Hippocampal formation (tissue), 2 donors: ENCODE results near the gene SIM2.

Experiments
- DNase-seq, 2 donors: peaks; one replicate each; lab custom pipeline; 2025; lab: John Stamatoyannopoulos, UW

Gene SIM2

DNA sequence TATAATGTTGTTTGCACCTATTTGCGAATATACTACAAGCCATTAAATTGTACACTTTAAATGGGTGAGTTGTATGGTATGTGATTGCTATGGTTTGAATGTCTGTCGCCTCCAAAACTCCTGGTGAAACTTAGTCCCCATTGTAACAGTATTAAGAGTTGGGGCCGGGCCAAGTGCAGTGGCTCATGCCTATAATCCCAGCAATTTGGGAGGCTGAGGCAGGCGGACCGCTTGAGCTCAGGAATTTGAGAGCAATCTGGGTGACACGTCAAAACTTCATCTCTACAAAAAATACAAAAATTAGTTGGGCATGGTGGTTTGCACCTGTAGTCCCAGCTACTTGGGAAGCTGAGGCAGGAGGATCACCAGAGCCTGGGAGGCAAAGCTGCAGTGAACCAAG, 12.0 kb upstream of the SIM2 start:
- DNase-seq: no peak

DNA sequence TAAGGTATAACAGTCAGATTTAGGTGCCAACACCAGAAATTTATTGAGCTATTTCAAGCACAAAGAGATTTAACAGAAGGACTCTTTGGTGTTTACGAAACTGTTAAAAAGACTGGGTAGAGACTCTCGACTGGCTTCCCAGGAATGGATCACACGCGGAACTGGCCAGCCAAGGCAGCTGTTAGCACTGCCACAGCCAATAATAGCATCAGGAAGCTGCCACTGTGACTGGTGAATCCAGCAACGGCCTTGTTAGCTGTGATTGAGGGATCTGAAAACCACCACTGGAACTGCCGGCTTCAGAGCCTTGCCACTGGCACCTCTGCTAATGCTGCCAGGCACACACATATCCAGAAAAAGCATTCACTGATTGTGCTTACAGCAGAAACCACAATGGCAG, 10.6 kb upstream of the SIM2 start:
- no peak for DNase-seq

DNA sequence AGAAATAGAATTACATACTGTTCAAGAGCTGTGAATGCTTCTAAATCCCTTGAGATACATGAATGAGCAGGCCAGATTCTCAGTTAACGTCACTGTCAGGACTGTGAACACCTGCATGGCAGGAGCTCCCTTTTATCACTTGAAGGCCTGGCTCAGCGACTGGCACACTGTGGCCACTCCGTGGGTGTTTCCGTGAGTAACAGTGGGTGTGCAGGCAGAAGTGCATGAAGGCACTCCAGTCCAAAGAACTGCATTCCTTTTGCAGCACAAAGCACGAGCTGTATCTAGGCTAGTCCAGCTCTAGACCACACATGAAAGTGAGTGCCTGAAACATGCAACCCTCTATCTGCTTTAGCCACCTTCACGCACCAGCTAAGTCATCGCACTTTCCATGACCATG, 9.6 kb upstream of the SIM2 start:
- DNase-seq: no peak

DNA sequence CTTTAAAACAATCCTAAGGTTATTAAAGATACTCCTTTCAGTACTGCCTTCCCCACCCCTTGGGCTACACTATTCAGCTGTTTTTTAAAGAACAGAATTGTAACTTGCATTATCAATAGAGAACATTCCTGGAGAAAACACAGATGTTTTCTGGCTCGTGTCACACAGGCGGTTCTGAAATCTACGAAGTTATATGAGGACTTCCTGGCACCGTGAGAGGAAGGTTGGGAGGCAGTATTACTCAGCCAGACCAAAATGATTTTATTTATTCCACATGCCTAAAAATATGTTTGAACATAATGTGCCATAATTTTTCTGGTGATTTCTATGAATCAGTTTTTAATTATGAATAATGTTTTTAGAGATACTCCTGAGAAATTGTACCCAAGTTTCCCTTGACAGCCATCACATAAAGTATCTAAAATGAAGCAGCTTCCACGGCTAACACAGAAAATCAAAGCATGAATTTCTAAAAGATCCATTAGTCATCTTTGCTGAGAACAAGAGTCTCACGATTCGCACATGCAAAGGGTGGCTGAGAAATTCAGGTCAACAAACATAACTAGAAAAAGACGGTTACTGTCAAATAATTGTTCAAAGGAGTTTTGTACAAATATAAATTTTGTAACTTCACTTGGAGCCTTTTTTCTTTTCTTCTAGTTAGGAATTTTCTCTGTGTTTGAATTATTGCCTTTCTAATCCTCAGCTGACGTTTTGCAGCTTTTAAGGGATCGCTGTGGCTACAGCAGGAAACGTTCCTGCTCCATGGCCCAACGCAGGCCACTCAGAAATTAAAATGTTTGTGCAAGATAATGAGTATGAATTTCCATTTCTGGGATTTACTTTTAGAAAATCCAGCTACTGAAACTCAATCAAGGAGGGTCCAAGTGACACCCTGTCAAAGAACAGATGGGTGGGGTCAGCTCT, 8.0 kb upstream of the SIM2 start:
- no peak for DNase-seq

DNA sequence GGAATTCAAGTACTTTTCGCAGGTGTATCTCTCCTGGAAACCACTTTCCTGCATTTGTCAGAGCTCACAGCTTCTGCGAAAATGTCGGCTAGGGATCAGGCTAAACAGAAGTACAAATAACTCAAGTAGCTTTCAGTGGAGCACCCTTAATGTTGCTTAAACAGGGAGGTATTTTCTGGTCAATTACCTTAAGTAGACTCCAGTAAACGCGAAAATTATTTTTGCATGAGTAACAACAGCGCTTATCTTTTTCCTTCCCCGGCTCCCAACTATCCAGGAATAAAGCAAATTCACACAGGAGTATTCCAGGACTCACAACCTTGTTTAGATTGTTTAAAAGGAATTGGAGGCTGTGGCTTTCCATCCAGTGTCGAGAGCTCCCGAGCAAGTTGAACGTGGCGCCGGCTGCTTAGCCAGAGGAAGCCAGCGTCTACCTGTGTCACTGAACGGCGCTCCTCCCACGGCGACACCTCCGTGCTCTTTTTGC, 7.3 kb upstream of the SIM2 start:
- no peak for DNase-seq

DNA sequence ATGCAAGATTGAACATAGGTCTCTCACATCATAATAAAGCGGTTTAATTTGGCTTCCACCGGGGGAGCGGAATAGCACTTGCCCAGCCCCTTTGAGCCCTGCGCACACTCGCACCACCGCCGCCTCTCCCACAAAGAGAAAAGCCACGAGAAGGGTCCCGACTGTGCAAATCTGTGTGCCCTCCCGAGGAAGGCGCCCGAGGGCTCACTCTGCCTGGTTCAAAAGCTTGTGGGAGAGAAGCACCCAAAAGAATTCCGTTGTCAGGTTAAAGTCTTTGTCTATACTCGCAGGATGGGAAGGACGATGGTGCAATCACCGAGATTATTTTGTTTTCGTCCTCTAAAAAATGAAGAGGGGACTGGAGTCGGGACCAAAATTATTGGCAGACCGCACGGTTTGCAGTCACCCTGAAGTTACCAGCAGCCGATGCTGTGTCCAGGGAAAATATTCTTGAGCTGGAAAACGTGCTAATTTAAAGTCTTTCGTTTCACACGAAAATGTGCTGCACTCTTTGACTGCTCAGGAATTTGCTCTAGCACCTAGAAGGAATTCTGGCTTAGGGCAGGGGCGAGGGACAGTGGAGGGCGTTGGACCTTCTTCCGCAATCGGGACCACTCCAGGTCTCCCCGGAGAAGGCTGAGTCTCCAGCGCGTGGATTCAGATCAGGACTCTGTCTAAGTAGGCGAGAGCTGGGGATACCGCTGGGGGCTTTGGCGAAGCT, 6.6 kb upstream of the SIM2 start:
- DNase-seq: no peak

DNA sequence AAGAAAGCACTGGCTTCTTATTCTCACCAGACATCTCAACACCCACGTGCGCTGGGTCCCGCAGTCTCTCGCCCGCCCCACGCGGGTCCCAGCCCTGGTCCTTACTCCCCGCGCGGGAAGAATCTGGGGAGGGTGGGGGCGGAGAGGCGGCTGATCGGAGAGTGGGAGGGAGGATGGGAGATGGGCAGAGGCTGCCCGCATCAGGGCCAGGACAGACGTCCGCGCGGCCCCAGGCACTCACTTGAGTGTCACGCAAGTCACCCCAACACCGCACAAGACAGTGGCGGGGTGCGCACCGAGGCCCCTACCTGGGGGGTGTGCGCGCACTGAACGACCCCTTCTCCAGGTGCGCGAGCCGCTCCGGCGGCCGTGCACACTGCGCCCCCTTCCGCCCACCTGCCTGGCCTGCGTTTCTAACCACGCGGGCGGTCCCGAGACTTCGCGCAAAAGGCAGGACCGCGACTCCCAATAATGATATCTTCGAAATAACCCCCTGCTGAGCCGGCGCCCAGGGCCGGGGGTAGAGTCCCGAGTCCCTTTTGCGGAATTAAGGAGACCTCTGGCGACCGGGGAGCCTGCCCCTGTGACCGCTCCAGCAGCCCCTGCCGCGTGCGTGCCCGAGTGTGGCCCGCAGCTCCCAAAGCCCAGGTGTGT, 6.0 kb upstream of the SIM2 start:
- no peak for DNase-seq

DNA sequence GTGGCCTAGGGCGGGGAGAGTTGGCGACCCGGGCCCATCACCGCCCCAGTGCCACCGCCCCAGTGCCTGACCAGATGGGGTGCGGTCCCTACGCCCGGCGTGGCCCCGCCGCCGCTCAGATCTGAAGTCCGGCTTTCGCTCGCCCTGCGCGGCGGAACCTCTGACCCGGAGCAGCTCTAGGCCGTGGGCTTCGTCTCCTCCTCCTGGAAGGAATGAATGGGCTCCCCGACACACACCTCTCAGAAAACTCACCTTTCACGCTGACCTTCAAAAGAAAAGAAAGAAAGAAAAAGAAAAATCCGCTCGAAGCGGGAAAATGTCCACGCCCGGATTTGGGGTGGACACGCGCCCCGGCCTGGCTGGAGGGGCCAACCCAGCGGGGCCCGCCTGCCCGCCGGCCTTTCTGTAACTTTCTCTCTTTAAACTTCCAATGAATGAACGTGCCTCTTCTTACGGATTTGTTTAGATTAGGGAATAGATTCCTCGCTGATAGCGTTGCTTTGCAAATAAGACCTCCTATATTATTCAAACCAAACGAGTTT, 5.4 kb upstream of the SIM2 start:
- DNase-seq: no peak

DNA sequence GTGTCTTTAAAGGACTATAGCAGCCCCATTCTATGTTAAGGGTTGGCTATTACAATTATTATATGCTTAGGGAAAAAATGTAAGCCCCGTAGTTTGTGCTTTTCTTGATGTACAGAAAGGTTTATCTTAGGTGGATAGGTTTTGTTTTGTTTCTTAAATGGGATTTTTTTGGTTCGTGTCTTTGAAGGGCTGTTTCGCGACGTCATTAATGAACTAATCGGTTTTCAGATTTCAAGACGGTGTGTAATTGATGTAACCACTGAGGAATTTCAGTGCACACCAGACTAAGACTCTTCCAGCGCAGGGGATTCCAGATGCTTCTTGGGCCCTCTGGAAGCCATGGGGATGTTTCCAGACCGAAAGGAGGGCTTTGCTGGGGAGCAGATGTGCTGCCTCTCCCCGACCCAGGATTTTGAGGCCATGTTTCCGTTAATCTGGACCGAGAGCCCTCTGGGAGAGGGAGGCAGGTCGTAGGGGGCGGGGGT, 4.8 kb upstream of the SIM2 start:
- DNase-seq: no peak

DNA sequence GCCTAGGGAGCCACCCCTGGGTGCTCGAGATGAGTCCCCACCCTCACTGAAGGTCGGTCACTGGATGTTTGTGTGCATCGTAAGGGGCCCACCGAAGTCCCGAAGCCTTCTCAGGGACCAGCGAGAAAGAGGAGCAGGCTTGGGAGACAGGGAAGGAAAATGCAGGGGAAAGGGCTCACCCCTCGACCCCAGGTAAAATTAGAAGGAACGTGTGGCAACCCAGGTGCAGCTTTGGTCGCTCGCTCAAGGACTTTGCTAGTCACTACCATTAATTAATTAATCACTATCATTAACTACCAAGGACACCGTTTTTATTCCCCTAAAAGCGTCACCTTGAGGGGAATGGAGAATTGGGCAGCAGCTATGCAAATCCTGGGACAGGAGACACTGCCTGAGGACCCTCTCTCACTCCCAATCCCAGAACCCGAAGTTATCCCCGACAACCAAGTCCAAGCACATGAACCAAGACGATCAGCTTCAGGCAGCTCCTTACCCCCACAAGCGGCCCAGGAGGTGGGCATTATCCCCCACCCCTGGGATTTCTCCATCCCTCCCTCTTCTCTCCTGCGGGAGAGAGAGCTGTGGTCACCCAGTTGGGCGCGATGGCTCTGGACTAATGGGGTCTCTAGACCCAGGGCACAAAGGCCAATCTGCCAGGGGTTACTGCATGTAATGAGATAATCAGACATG, 4.2 kb upstream of the SIM2 start:
- DNase-seq: no peak

DNA sequence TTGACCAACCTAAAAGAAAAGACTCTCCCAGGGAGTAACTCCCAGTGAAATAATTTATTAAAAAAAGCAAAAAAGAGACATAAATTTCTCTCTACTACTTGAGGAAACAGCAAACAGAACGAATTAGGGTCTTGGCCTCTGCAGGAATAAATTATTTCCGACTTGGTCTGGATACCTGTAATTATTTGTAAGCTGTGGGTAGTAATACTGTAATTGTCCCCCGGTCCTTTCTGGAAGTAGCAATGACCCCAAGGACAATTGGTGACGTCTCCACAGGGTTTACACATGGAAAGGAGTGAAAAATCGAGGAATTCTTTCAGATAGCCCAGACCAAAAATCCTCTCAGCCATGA, 3.7 kb upstream of the SIM2 start:
- DNase-seq: no peak

DNA sequence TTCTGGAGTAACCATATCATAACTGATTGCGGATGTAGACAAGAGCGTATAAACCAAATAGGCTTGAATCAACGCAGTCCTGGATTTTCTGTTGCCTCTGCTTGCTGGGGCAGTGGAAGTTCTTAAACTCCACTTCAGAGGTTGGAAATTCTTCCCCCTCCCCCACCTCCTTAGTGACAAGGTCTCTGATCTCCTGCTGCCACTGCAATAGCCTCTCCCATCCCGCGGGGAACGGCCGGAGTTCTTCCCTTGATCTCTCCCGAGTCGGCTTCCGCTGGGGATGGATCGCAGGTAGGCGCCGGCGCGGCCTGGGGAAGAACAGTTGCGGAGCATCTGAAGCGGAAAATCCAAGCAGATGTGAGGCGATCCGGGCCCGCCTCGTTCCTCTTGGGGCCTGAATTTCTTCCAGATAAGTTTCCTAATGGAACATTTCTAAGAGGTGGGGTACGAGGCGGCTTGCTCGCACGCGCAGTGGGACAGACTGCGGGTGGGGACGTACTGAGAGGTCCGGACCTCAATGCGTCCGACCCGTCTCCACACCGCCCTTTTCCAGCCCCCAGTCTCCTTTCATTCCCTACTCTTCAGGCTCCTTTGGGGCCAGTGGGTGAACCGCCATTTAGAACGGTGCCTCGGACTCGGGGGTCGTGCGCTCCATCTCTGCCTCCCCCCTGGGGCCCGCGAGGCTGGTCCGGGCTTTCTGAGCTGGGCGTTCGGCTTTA, 3.1 kb upstream of the SIM2 start:
- no peak for DNase-seq

DNA sequence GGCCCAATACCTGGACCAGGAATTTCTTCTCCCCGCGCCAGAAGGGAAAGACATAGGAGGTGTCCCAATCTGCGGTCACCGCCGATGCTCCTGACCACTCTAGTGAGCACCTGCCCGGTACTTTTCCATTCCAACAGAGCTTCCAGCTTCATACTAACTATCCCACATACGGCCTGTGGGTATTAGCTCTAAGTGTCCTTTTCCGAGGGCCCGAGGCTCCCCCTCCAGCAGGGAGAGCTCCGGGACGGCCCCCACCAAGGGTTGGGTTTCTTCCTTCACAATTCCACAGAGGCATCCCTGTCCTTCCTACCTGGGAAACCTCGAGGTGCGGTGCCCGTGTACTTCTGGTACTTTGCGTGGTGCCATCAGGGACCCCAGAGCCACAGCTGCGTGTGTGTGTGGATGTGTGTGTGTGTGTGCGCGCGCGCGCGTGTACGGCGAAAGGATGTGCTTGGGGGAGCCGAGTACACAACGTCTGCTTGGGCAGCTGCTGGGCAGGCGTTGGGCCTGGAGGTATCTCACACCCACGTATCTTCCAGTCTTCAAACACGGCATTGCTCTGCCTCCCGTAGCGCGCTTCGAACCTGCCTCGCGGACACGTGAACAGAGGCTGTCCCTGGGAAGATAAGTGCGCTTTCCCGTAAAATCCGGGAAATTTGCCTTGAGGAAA, 2.4 kb upstream of the SIM2 start:
- DNase-seq: no peak

DNA sequence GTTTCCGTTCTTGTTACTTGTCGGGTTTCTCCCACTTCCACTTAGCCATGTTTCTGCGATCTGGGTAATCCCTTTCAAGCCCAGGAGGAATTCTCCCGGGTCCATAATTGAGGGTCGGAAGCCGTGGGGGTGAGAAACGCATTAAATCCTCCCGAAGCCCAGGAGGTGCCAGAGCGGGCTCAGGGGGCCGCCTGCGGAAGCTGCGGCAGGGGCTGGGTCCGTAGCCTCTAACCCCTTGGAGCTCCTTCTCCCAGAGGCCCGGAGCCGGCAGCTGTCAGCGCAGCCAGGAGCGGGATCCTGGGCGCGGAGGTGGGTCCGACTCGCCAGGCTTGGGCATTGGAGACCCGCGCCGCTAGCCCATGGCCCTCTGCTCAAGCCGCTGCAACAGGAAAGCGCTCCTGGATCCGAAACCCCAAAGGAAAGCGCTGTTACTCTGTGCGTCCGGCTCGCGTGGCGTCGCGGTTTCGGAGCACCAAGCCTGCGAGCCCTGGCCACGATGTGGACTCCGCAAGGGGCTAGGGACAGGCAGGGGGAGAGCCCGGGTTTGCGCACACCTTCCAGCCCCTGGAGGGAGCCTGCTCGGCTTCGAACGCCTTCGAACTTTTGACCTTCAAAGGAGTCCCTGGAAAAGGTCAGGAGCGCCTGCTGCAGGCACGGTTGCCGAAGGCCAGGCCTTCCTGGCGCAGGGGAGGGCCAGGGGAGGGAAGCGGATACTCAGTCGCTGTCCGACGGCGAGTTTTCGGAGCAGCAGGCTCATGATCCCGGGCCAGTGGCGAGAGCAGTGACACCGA, 1.7 kb upstream of the SIM2 start:
- no peak for DNase-seq

DNA sequence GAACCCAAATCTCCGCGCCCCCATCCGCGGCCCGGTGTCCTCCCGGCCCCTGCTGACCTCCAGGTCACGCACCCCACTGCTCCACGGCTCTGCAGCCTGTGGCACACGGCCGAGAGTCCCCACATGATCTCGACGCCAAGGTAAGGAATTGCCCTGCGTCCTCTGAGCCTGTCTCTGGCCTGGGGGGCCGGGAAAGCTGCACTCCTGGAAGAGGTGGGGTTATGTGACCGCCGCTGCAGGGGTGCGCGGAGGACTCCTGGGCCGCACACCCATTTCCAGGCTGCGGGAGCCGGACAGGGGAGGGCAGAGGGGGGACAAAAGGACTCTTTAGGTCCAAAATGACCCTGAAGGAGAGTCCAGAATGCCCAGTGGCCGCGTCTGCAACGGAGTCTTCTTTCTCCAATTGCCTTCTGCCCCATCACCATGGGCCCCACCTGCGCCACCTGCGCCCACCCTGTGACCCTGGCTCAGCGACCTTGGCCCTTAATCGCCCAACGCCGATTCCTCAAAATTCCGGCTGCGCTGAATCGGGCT, 997 bp upstream of the SIM2 start:
- no peak for DNase-seq

DNA sequence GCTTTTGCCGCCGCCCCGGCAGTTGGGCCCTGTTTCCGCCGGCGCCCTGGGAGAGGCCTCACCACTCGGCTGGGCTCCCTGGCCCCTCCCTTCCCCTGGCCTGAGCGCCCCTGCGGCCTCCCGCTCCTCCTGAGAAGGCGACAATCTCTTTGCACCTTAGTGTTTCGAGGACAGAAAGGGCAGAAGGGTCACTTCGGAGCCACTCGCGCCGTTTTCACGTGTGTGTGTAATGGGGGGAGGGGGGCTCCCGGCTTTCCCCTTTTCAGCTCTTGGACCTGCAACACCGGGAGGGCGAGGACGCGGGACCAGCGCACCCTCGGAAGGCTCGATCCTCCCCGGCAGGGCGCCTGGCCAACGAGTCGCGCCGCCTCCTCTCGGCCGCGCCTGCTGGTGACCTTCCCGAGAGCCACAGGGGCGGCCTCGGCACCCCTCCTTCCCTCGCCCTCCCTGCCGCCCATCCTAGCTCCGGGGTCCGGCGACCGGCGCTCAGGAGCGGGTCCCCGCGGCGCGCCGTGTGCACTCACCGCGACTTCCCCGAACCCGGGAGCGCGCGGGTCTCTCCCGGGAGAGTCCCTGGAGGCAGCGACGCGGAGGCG, 432 bp upstream of the SIM2 start:
- no peak for DNase-seq

DNA sequence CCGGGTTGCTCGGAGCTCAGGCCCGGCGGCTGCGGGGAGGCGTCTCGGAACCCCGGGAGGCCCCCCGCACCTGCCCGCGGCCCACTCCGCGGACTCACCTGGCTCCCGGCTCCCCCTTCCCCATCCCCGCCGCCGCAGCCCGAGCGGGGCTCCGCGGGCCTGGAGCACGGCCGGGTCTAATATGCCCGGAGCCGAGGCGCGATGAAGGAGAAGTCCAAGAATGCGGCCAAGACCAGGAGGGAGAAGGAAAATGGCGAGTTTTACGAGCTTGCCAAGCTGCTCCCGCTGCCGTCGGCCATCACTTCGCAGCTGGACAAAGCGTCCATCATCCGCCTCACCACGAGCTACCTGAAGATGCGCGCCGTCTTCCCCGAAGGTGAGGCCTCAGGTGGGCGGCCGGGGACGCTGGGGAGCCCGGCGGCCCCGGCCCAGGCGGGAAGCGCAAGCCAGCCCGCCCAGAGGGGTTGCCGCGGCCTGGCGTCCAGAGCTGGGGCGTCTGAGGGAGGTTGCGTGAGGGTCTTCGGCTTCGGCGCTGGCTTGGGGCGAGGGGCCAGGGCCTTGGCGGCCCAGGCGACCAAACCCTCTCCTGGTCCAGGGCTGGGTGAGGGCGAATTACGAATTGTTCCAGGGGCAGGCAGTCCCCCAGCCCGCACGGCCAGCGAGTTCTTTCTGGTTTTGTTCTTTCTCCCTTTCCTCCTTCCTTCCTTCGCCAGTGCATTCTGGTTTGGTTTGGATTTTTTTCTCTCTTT, 805 bp downstream of the SIM2 start:
- DNase-seq: no peak

DNA sequence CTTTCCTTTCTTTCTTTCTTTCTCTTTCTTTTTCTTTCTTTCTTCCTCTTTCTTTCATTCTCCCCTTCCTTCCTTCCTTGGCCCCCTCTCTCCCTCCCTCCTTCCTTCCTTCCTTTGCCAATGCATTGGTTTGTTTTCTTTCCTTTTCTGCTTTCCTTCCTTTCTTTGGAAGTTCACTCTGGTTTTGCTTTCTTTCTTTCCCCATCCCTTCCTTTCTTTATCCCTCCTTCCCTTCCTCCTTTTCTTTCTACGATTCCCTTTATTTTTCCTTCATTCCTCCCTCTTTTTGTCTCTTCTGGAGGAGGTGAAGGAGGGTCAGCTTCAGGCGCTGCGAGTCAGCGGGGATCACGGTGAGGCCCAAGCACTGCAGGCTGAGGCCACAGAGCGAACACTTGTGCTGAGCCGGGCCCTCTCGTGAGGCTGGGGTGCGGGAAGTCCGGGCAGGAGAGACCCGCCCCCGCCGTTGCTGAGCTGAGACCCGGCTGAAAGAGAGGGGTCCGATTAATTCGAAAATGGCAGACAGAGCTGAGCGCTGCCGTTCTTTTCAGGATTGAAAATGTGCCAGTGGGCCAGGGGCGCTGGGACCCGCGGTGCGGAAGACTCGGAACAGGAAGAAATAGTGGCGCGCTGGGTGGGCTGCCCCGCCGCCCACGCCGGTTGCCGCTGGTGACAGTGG, 1.5 kb downstream of the SIM2 start:
- DNase-seq: no peak
